ENCODE data around the gene RAI1. TPM values are rescaled to one million over a fixed set of nuclear protein-coding genes. Genes with fewer than 3 reads are reported as not detected.

RAI1 gene
- total RNA-seq, 1 experiment from 2014 or later, result 86.3 TPM

DNA sequence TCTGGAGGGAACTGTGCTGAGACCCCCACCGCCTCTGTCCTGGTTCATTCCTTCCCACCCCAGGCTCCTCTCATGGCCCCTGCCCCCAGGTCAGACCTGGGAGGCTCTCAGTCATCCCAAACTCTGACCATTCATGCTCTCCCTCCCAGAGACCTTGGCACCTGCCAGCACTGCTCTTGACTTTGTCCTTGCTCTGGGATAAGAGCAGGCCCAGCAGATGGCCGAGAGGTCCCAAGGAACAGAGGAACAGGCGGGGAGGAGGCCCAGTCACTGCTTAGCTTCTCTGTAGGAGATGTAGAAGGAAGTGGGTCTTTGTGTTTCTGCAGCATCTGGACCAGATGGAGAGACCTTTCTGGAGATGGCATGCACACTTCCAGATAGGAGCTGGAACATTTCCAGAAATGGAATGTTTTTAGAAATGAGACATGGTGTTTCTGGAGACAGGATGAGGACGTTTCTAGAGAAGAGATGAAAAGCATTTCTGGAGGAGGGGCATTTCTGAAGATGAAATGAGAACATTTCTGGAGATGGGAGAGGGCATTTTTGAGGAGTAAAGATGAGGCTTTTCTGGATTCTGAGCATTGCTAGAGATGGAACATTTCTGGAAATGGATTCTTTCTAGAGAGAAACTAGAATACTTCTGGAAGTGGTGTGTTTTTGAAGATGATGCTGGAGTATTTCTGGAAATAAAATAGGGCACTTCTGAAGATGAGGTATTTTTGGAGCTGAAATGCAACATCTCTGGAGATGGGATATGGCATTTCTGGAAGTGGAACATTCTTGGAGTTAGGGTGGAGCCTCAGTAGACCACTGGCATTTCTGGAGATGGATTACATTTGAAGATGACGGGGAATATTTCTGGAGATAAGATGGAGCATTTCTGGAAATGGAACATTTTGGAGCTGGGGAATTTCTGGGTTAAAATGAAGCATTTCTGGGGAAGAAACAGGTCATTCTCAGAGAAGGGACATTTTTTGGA, 55.2 kb downstream of the RAI1 start:
- no peaks in the 10 kb centered on the region for H3K27me3 ChIP-seq (ENCODE audit: insufficient read depth, low read depth)
- H3K36me3 ChIP-seq (ENCODE audit: low read depth), result no peaks in the 10 kb centered on the region
- DNase-seq, result no peak
- H3K4me2 ChIP-seq, result no peak overlapping the region
- intact Hi-C loops (cut with micrococcal nuclease; ENCODE audit: unreplicated experiment), result no loop called here
- no peaks in the 10 kb centered on the region for H3K9me3 ChIP-seq (ENCODE audit: insufficient read depth, low read depth)
- peaks cover 95% of the 10 kb centered on the region for H3K79me2 ChIP-seq (ENCODE audit: low read depth)
- TF ChIP-seq EZH2 (IDR thresholded peaks at IDR 0.05; ENCODE audit: low read depth) (no peak), CTCF (conservative IDR thresholded peaks at IDR 0.05) (no peak)
- peaks cover 70% of the 10 kb centered on the region for H3K4me1 ChIP-seq (replicated peaks; ENCODE audit: insufficient read depth)
- ChIA-PET CTCF (interaction anchor here (0.6 kb wide), 1 partner anchor 75 kb away, joined by 3 read pairs; no protein-coding TSS in a partner anchor), POLR2A (ENCODE audit: unreplicated experiment) (no interaction called here)
- peaks cover 54% of the 10 kb centered on the region; the same call in 1 of the 2 replicates for H3F3A ChIP-seq (ENCODE audit: insufficient read depth, low read depth)
- 0 out of 2 replicates have a peak overlapping the region, but pooled peaks have one; percentile 12 for H3K27ac ChIP-seq
- H4K20me1 ChIP-seq (ENCODE audit: insufficient read depth), result peaks cover 32% of the 10 kb centered on the region
- H3K4me3 ChIP-seq, result no peak overlapping the region
- no peaks in the 10 kb centered on the region for H3K9me2 ChIP-seq (ENCODE audit: insufficient read depth)
- BruUV-seq (replicated peaks), result no TSS peak
- H2AFZ ChIP-seq, result no peak overlapping the region

DNA sequence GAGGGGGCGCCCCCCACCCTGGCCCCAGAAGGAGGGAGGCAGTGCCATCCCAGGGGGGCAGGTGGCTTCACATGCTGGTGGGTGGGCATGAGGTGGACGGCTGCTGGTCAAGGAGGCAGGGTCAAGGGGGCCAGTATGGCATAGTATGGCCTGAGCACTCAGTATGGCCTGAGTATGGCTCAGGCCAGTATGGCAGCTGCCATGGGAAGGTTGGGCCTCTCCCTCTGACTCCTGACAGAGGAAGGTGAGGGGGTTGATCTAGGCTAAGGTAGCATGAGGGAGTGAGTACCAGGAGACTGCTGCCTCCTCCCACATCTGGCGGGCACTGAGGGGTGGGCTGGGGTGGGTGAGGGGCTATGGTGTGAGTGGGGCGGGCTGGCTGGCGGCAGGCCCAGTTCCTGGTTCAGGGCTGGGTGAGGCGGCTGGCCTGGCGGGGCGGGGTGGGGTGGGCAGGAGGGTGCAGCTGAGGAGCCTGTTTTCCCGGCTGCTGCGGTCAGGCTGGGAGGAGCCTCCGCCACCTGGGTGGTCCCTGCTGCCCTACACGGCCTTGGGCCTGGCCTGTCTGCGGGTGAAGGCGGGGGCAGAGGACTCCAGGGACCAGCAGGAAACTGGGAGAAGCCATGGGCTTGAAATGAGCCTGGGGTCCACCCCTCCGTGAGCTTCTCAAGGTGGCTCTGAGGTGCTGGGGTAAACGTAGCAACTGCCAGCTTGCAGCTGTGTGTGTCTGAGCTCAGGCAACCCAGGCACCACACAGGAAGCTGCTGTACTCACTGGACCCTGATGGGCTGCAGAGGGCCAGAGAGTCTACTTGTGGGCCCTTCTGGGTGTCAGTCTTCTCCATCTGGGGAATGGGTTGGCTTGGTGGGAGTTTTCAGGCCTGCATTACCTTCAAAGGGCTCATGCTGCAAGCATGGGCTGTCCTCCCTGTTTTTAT, 57.0 kb downstream of the RAI1 start:
- BruUV-seq (replicated peaks), result no TSS peak
- ChIA-PET CTCF (no interaction called here), POLR2A (ENCODE audit: unreplicated experiment) (interaction anchor here (0.5 to 2.0 kb wide), 4 partner anchors 56 to 237 kb away, joined by 6 to 24 read pairs (median 8); no protein-coding TSS in a partner anchor)
- no peaks in the 10 kb centered on the region for H3K9me3 ChIP-seq (ENCODE audit: insufficient read depth, low read depth)
- intact Hi-C loops (cut with micrococcal nuclease; ENCODE audit: unreplicated experiment), result loop anchor here (1.0 kb wide), 3 partner anchors 14 to 52 kb away; no protein-coding TSS in a partner anchor
- peaks cover 53% of the 10 kb centered on the region for H3K4me1 ChIP-seq (replicated peaks; ENCODE audit: insufficient read depth)
- H4K20me1 ChIP-seq (ENCODE audit: insufficient read depth), result peaks cover 38% of the 10 kb centered on the region
- no peaks in the 10 kb centered on the region for H3K36me3 ChIP-seq (ENCODE audit: low read depth)
- peak overlapping the region; percentile 73 for H3K4me2 ChIP-seq
- H3K9me2 ChIP-seq (ENCODE audit: insufficient read depth), result no peaks in the 10 kb centered on the region
- H2AFZ ChIP-seq, result no peak overlapping the region
- peaks cover 39% of the 10 kb centered on the region; the same call in 1 of the 2 replicates for H3F3A ChIP-seq (ENCODE audit: insufficient read depth, low read depth)
- H3K79me2 ChIP-seq (ENCODE audit: low read depth), result peaks cover 95% of the 10 kb centered on the region
- TF ChIP-seq EZH2 (IDR thresholded peaks at IDR 0.05; ENCODE audit: low read depth), result no peak
- TF ChIP-seq CTCF (conservative IDR thresholded peaks at IDR 0.05), result no peak
- no peaks in the 10 kb centered on the region for H3K27me3 ChIP-seq (ENCODE audit: insufficient read depth, low read depth)
- H3K27ac ChIP-seq, result peak overlapping the region; percentile 77
- H3K4me3 ChIP-seq, result peak overlapping the region; percentile 24; the same call in 1 of the 2 replicates
- DNase-seq, result peak; percentile 68 to 94

Measured in PC-9 (cell line).